Keratinocyte (primary cell): ENCODE results near the gene PPP2R5C. TPM values are rescaled to one million over a fixed set of nuclear protein-coding genes. Genes with fewer than 3 reads are reported as not detected.

Experiments used
- DNase-seq: peaks from one replicate; pipeline ENCODE4 v3.0.0-alpha.2; 2011; ENCODE audit warnings: low read depth, missing footprints, low spot score
- FAIRE-seq: peaks from 2 replicates; lab custom pipeline; 2011; peaks lifted over from hg19 to GRCh38; lab: Jason Lieb, UNC
- H2AFZ ChIP-seq: 2 replicates; pipeline ENCODE4 v1.6.0; 2012; ENCODE audit warnings: low read length, control low read depth, inconsistent platforms; ENCODE audit not compliant: control insufficient read depth
- H3K27ac ChIP-seq: 2 replicates; pipeline ENCODE4 v1.5.1; 2011; ENCODE audit warnings: low read length; ENCODE audit not compliant: control insufficient read depth, insufficient read depth
- H3K27me3 ChIP-seq: 3 replicates; pipeline ENCODE4 v1.6.0; 2011; ENCODE audit warnings: low read length; ENCODE audit not compliant: control insufficient read depth, insufficient read depth; ENCODE audit errors: extremely low read depth
- H3K36me3 ChIP-seq, 2 experiments: 2 replicates in 1 of 2; 3 replicates in 1 of 2; pipeline ENCODE4 v1.5.1; 2011; ENCODE audit warnings: low read length in 2 of 2, mild to moderate bottlenecking in 1 of 2; ENCODE audit not compliant: control insufficient read depth in 2 of 2, insufficient read depth in 2 of 2; ENCODE audit errors: extremely low read depth in 1 of 2
- H3K4me1 ChIP-seq: 3 replicates; pipeline ENCODE4 v1.5.1; 2011; ENCODE audit warnings: low read length; ENCODE audit not compliant: control insufficient read depth, insufficient read depth; ENCODE audit errors: extremely low read depth
- H3K4me2 ChIP-seq: 3 replicates; pipeline ENCODE4 v1.6.0; 2011; ENCODE audit warnings: low read depth, low read length; ENCODE audit not compliant: control insufficient read depth, insufficient read depth; ENCODE audit errors: extremely low read depth
- H3K4me3 ChIP-seq, 3 experiments: fragments of 200-600 bp in 1 of 3; sonication (generic) in 1 of 3; 2 replicates in 2 of 3; 3 replicates in 1 of 3; pipeline ENCODE4 v1.5.1; 2011 to 2016; ENCODE audit warnings: low read length in 3 of 3, mild to moderate bottlenecking in 3 of 3, control low read depth in 2 of 3, inconsistent platforms in 1 of 3, low read depth in 1 of 3, mixed read lengths in 1 of 3, mixed run types in 1 of 3, moderate library complexity in 1 of 3; ENCODE audit not compliant: control insufficient read depth in 2 of 3, insufficient read depth in 2 of 3; ENCODE audit errors: extremely low read depth in 1 of 3
- H3K79me2 ChIP-seq: 2 replicates; pipeline ENCODE4 v1.6.0; 2012; ENCODE audit warnings: low read length; ENCODE audit not compliant: control insufficient read depth, insufficient read depth
- H3K9ac ChIP-seq: 3 replicates; pipeline ENCODE4 v1.6.0; 2011; ENCODE audit warnings: low read length; ENCODE audit not compliant: control insufficient read depth, insufficient read depth; ENCODE audit errors: extremely low read depth
- H3K9me1 ChIP-seq: 3 replicates; pipeline ENCODE4 v1.6.0; 2011; ENCODE audit warnings: low read length; ENCODE audit not compliant: control insufficient read depth, insufficient read depth; ENCODE audit errors: extremely low read depth
- H3K9me3 ChIP-seq: 2 replicates; pipeline ENCODE4 v1.5.1; 2012; ENCODE audit warnings: low read depth, low read length; ENCODE audit not compliant: control insufficient read depth
- H4K20me1 ChIP-seq: 3 replicates; pipeline ENCODE4 v1.6.0; 2011; ENCODE audit warnings: low read length; ENCODE audit not compliant: control insufficient read depth, insufficient read depth; ENCODE audit errors: extremely low read depth
- EZH2 ChIP-seq: IDR thresholded peaks from one replicate; pipeline ENCODE4 v1.6.1; 2012; ENCODE audit warnings: inconsistent platforms, mild to moderate bottlenecking, low read length, moderate library complexity
- dilution Hi-C: fragments of 300-500 bp; cut with MboI; formaldehyde crosslinking; loops from one replicate; pipeline ENCODE4 v1.7.0; 2020; ENCODE audit warnings: low sequenced_read_pairs; ENCODE audit not compliant: extremely low pct_ligation_motif_present
- polyA plus RNA-seq, 5 experiments: library from polyadenylated mRNA; depleted of rRNA in 3 of 5; stranded (reverse) in 3 of 5; stranded (forward) in 1 of 5; unstranded in 1 of 5; fragments of >200 nt; gene quantifications; 1 replicate in 1 of 5; 2 replicates in 3 of 5; 3 replicates in 1 of 5; pipeline versions ENCODE4 v1.2.1 to v1.2.3, GENCODE V29; 2011 to 2012; ENCODE audit warnings: missing spikeins in 2 of 5, low read depth in 1 of 5, low replicate concordance in 1 of 5
- TF ChIP-seq, protein P1 (sequence below), 3 experiments: IDR thresholded peaks in 1 of 3; conservative IDR thresholded peaks in 1 of 3; optimal IDR thresholded peaks in 1 of 3; 2 replicates in 2 of 3; 3 replicates in 1 of 3; pipeline versions ENCODE3 to v1.5.1; 2011; ENCODE audit warnings: low read length in 3 of 3, mild to moderate bottlenecking in 3 of 3, moderate library complexity in 2 of 3, control low read depth in 1 of 3, inconsistent platforms in 1 of 3; ENCODE audit not compliant: insufficient read depth in 2 of 3; ENCODE audit errors: extremely low read depth in 1 of 3

Gene PPP2R5C
- polyA plus RNA-seq, 1 donor (not counting 4 experiments of a cell fraction or from before 2014, with no cell fraction given): 105 TPM

- H2AFZ ChIP-seq: no peak overlapping the region
- no peaks in the 10 kb centered on the region for H3K4me1 ChIP-seq
- FAIRE-seq: no peak
- H3K4me2 ChIP-seq: no peak overlapping the region
- no peak for DNase-seq
- H3K4me3 ChIP-seq: no peak overlapping the region
- H3K27me3 ChIP-seq: no peaks in the 10 kb centered on the region
- no peaks in the 10 kb centered on the region for H4K20me1 ChIP-seq
- H3K9me3 ChIP-seq: no peaks in the 10 kb centered on the region
- H3K9ac ChIP-seq: no peak overlapping the region
- H3K36me3 ChIP-seq: peaks cover 0 to 9% of the 10 kb centered on the region in 2 experiments
- H3K27ac ChIP-seq: no peak overlapping the region
- no peak for TF ChIP-seq EZH2
- TF ChIP-seq, protein P1, sequence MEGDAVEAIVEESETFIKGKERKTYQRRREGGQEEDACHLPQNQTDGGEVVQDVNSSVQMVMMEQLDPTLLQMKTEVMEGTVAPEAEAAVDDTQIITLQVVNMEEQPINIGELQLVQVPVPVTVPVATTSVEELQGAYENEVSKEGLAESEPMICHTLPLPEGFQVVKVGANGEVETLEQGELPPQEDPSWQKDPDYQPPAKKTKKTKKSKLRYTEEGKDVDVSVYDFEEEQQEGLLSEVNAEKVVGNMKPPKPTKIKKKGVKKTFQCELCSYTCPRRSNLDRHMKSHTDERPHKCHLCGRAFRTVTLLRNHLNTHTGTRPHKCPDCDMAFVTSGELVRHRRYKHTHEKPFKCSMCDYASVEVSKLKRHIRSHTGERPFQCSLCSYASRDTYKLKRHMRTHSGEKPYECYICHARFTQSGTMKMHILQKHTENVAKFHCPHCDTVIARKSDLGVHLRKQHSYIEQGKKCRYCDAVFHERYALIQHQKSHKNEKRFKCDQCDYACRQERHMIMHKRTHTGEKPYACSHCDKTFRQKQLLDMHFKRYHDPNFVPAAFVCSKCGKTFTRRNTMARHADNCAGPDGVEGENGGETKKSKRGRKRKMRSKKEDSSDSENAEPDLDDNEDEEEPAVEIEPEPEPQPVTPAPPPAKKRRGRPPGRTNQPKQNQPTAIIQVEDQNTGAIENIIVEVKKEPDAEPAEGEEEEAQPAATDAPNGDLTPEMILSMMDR (optimal IDR thresholded peaks at IDR 0.05 in 1 of 3, IDR thresholded peaks at IDR 0.05 in 1 of 3, conservative IDR thresholded peaks at IDR 0.05 in 1 of 3; ENCODE audit: extremely low read depth in 1 of 3, insufficient read depth in 2 of 3, low read length in 3 of 3): no peak
- no peaks in the 10 kb centered on the region for H3K79me2 ChIP-seq
- dilution Hi-C loops: no loop called here
- H3K9me1 ChIP-seq: no peaks in the 10 kb centered on the region
Observed at GRCh38 chr14:101929096-101929495, 167.6 kb downstream of the PPP2R5C start.

GRCh38 chr14:101929946-101930345 is 168.4 kb downstream of the PPP2R5C start:
- DNase-seq: no peak
- Histone ChIP-seq H3K9me3 (no peaks in the 10 kb centered on the region), H3K4me2 (no peak overlapping the region), H4K20me1 (no peaks in the 10 kb centered on the region), H3K4me3 (no peak overlapping the region), H3K27me3 (no peaks in the 10 kb centered on the region), H3K79me2 (no peaks in the 10 kb centered on the region), H3K4me1 (no peaks in the 10 kb centered on the region), H3K36me3 (peaks cover 0 to 8% of the 10 kb centered on the region in 2 experiments), H2AFZ (no peak overlapping the region), H3K9me1 (no peaks in the 10 kb centered on the region), H3K9ac (no peak overlapping the region), H3K27ac (no peak overlapping the region)
- dilution Hi-C loops: no loop called here
- TF ChIP-seq, protein P1 (optimal IDR thresholded peaks at IDR 0.05 in 1 of 3, IDR thresholded peaks at IDR 0.05 in 1 of 3, conservative IDR thresholded peaks at IDR 0.05 in 1 of 3; ENCODE audit: extremely low read depth in 1 of 3, insufficient read depth in 2 of 3, low read length in 3 of 3): no peak
- TF ChIP-seq EZH2: no peak
- no peak for FAIRE-seq
